ENCODE measurements around the gene TCEAL9.

GRCh38 chrX:103396660-103397059 lies 40.4 kb downstream of the TCEAL9 start:
- TF ChIP-seq POLR2A (IDR thresholded peaks at IDR 0.05) (no peak), CTCF (IDR thresholded peaks at IDR 0.05) (no peak)

Measured in right lobe of liver (tissue), 4 donors.